K562 (cell line): ENCODE measurements around the gene ACBD3.

ENCODE experiments used
- BCOR ChIP-seq: fragments of 450-650 bp; IDR thresholded peaks from 2 replicates; pipeline ENCODE4 v1.6.1; 2016
- BRCA1 ChIP-seq, 2 experiments: fragments of 450-650 bp in 1 of 2; sonication (generic) in 1 of 2; formaldehyde crosslinking in 1 of 2; IDR thresholded peaks; 2 replicates each; pipeline versions ENCODE4 v1.5.0 to v1.6.1; 2017 to 2020; ENCODE audit warnings: mild to moderate bottlenecking in 1 of 2, missing genetic modification reagents in 1 of 2
- CHD2 ChIP-seq: IDR thresholded peaks from 2 replicates; pipeline ENCODE4 v1.6.1; 2011; ENCODE audit warnings: low read depth, low read length
- GATA2 ChIP-seq: sonication (generic); formaldehyde crosslinking; IDR thresholded peaks from 2 replicates; pipeline ENCODE4 v1.4.0; 2020; ENCODE audit warnings: mild to moderate bottlenecking, missing genetic modification reagents
- ILF3 ChIP-seq: fragments of 450-650 bp; IDR thresholded peaks from 2 replicates; pipeline ENCODE4 v1.6.1; 2018; ENCODE audit warnings: antibody characterized with exemption, mild to moderate bottlenecking, moderate library complexity, borderline replicate concordance
- TAF1 ChIP-seq: IDR thresholded peaks from 2 replicates; pipeline ENCODE4 v1.6.1; 2011; ENCODE audit warnings: mild to moderate bottlenecking, low read length, moderate library complexity; ENCODE audit not compliant: insufficient read depth, control insufficient read depth, severe bottlenecking; ENCODE audit errors: extremely low read depth
- ZFPM2 ChIP-seq: fragments of 250-450 bp; sonication (Bioruptor Pico); IDR thresholded peaks from 2 replicates; pipeline ENCODE4 v1.5.1; 2022; ENCODE audit warnings: mild to moderate bottlenecking
- ZNF785 ChIP-seq: fragments of 250-450 bp; sonication (Bioruptor Pico); IDR thresholded peaks from 2 replicates; pipeline ENCODE4 v1.4.0; 2020; ENCODE audit warnings: mild to moderate bottlenecking
- TF ChIP-seq, protein P1 (sequence below), 2 experiments: fragments of 450-650 bp; formaldehyde crosslinking in 1 of 2; IDR thresholded peaks; 2 replicates each; pipeline versions ENCODE4 v1.4.0 to v1.6.1; 2014 to 2020; ENCODE audit warnings: mild to moderate bottlenecking in 2 of 2, borderline replicate concordance in 1 of 2, low read depth in 1 of 2
- TF ChIP-seq, protein P2 (sequence below): fragments of 450-650 bp; IDR thresholded peaks from 2 replicates; pipeline ENCODE4 v1.6.1; 2018; ENCODE audit not compliant: partially characterized antibody
- TF ChIP-seq, protein P3 (sequence below), 3 experiments: IDR thresholded peaks in 2 of 3; conservative IDR thresholded peaks in 1 of 3; 2 replicates each; pipeline ENCODE4 v1.5.1; 2011 to 2012; ENCODE audit warnings: low read length in 3 of 3, mild to moderate bottlenecking in 3 of 3, control low read depth in 2 of 3, improper control_type of control experiment in 1 of 3, inconsistent platforms in 1 of 3, low read depth in 1 of 3, mixed read lengths in 1 of 3, moderate library complexity in 1 of 3; ENCODE audit not compliant: insufficient read depth in 2 of 3

DNA sequence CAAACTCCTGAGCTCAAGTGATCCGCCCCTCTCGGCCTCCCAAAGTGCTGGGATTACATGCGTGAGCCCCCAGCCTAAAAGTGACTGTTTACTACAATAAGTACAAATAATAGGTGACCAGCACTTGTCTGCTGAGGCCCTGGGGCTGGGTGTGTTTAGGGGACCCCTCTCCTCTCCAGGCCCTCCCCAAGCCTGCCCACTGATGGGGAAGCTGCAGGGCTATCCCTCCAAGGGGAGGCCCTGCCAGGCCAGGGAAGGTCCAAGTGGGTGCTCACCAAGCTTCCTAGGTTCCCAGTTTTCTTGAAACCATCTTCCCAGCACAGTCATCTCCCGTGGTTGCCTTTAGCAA, 63.4 kb downstream of the ACBD3 start:
- TF ChIP-seq ZNF785 (CRISPR knock-in tag) (no peak), BCOR (no peak), BRCA1 (IDR thresholded peaks at IDR 0.05) (no peak), BRCA1 (CRISPR knock-in tag; IDR thresholded peaks at IDR 0.05) (no peak), ZFPM2 (no peak), TAF1 (no peak), ILF3 (no peak), CHD2 (no peak), GATA2 (CRISPR knock-in tag) (no peak)
- TF ChIP-seq, protein P1, sequence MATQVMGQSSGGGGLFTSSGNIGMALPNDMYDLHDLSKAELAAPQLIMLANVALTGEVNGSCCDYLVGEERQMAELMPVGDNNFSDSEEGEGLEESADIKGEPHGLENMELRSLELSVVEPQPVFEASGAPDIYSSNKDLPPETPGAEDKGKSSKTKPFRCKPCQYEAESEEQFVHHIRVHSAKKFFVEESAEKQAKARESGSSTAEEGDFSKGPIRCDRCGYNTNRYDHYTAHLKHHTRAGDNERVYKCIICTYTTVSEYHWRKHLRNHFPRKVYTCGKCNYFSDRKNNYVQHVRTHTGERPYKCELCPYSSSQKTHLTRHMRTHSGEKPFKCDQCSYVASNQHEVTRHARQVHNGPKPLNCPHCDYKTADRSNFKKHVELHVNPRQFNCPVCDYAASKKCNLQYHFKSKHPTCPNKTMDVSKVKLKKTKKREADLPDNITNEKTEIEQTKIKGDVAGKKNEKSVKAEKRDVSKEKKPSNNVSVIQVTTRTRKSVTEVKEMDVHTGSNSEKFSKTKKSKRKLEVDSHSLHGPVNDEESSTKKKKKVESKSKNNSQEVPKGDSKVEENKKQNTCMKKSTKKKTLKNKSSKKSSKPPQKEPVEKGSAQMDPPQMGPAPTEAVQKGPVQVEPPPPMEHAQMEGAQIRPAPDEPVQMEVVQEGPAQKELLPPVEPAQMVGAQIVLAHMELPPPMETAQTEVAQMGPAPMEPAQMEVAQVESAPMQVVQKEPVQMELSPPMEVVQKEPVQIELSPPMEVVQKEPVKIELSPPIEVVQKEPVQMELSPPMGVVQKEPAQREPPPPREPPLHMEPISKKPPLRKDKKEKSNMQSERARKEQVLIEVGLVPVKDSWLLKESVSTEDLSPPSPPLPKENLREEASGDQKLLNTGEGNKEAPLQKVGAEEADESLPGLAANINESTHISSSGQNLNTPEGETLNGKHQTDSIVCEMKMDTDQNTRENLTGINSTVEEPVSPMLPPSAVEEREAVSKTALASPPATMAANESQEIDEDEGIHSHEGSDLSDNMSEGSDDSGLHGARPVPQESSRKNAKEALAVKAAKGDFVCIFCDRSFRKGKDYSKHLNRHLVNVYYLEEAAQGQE (IDR thresholded peaks at IDR 0.05; ENCODE audit: borderline replicate concordance): no peak
- TF ChIP-seq, protein P1 (CRISPR knock-in tag; IDR thresholded peaks at IDR 0.05; ENCODE audit: low read depth): no peak
- TF ChIP-seq, protein P2, sequence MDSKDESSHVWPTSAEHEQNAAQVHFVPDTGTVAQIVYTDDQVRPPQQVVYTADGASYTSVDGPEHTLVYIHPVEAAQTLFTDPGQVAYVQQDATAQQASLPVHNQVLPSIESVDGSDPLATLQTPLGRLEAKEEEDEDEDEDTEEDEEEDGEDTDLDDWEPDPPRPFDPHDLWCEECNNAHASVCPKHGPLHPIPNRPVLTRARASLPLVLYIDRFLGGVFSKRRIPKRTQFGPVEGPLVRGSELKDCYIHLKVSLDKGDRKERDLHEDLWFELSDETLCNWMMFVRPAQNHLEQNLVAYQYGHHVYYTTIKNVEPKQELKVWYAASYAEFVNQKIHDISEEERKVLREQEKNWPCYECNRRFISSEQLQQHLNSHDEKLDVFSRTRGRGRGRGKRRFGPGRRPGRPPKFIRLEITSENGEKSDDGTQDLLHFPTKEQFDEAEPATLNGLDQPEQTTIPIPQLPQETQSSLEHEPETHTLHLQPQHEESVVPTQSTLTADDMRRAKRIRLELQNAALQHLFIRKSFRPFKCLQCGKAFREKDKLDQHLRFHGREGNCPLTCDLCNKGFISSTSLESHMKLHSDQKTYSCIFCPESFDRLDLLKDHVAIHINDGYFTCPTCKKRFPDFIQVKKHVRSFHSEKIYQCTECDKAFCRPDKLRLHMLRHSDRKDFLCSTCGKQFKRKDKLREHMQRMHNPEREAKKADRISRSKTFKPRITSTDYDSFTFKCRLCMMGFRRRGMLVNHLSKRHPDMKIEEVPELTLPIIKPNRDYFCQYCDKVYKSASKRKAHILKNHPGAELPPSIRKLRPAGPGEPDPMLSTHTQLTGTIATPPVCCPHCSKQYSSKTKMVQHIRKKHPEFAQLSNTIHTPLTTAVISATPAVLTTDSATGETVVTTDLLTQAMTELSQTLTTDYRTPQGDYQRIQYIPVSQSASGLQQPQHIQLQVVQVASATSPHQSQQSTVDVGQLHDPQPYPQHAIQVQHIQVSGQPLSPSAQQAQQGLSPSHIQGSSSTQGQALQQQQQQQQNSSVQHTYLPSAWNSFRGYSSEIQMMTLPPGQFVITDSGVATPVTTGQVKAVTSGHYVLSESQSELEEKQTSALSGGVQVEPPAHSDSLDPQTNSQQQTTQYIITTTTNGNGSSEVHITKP: no peak
- TF ChIP-seq, protein P3, sequence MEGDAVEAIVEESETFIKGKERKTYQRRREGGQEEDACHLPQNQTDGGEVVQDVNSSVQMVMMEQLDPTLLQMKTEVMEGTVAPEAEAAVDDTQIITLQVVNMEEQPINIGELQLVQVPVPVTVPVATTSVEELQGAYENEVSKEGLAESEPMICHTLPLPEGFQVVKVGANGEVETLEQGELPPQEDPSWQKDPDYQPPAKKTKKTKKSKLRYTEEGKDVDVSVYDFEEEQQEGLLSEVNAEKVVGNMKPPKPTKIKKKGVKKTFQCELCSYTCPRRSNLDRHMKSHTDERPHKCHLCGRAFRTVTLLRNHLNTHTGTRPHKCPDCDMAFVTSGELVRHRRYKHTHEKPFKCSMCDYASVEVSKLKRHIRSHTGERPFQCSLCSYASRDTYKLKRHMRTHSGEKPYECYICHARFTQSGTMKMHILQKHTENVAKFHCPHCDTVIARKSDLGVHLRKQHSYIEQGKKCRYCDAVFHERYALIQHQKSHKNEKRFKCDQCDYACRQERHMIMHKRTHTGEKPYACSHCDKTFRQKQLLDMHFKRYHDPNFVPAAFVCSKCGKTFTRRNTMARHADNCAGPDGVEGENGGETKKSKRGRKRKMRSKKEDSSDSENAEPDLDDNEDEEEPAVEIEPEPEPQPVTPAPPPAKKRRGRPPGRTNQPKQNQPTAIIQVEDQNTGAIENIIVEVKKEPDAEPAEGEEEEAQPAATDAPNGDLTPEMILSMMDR (IDR thresholded peaks at IDR 0.05 in 2 of 3, conservative IDR thresholded peaks at IDR 0.05 in 1 of 3; ENCODE audit: insufficient read depth in 2 of 3, low read depth in 1 of 3, low read length in 3 of 3): no peak
